ENCODE measurements around the gene GPR158.

Gene GPR158

GRCh38 chr10:25552283-25552919, 377.6 kb downstream of the GPR158 start:
- Histone ChIP-seq H3K4me3 (ENCODE audit: low read depth in 1 of 2, low read length in 2 of 2) (no peak overlapping the region), H3K9ac (ENCODE audit: low read depth in 1 of 2, low read length in 2 of 2) (no peak overlapping the region), H3K4me1 (ENCODE audit: control insufficient read depth in 1 of 2, insufficient read depth in 2 of 2, low read length in 2 of 2) (no peaks in the 10 kb centered on the region), H3K36me3 (ENCODE audit: control insufficient read depth in 1 of 2, insufficient read depth in 2 of 2, low read length in 2 of 2) (no peaks in the 10 kb centered on the region), H3K27ac (ENCODE audit: low read depth, low read length) (no peak overlapping the region), H3K27me3 (ENCODE audit: control insufficient read depth in 1 of 2, insufficient read depth in 2 of 2, low read length in 2 of 2) (no peaks in the 10 kb centered on the region), H3K9me3 (ENCODE audit: control insufficient read depth in 1 of 2, low read length in 2 of 2) (no peaks in the 10 kb centered on the region)

- Histone ChIP-seq H3K27me3 (ENCODE audit: control insufficient read depth in 1 of 2, insufficient read depth in 2 of 2, low read length in 2 of 2) (no peaks in the 10 kb centered on the region), H3K36me3 (ENCODE audit: control insufficient read depth in 1 of 2, insufficient read depth in 2 of 2, low read length in 2 of 2) (no peaks in the 10 kb centered on the region)
Measured at GRCh38 chr10:25555865-25556264, 381.1 kb downstream of the GPR158 start.

DNA sequence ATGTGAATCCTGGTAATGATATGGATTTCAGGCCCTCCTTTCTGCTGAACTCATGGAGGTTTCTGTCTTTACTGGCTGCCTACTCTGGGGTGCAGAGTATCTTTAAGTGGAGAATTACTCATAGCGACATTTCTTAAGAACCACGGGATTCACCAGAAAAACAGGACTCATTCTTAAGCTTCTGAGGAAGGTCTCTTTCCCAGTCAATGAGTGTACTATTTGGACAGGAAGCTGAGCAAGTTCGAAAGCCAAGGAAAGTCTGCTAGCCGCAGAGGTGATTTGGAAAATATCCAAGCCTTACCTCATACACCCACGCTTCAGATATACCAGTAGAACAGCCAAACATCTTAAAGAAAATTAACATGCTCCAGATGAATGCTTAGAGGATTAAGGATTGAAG, 381.7 kb downstream of the GPR158 start:
- Histone ChIP-seq H3K9me3 (ENCODE audit: control insufficient read depth in 1 of 2, low read length in 2 of 2) (no peaks in the 10 kb centered on the region), H3K4me1 (ENCODE audit: control insufficient read depth in 1 of 2, insufficient read depth in 2 of 2, low read length in 2 of 2) (no peaks in the 10 kb centered on the region), H3K9ac (ENCODE audit: low read depth in 1 of 2, low read length in 2 of 2) (no peak overlapping the region), H3K4me3 (ENCODE audit: low read depth in 1 of 2, low read length in 2 of 2) (no peak overlapping the region), H3K36me3 (ENCODE audit: control insufficient read depth in 1 of 2, insufficient read depth in 2 of 2, low read length in 2 of 2) (no peaks in the 10 kb centered on the region), H3K27me3 (ENCODE audit: control insufficient read depth in 1 of 2, insufficient read depth in 2 of 2, low read length in 2 of 2) (no peaks in the 10 kb centered on the region), H3K27ac (ENCODE audit: low read depth, low read length) (no peak overlapping the region)

More at GRCh38 chr10:25555865-25556264, 381.1 kb downstream of the GPR158 start:
- H3K9ac ChIP-seq (ENCODE audit: low read depth in 1 of 2, low read length in 2 of 2) = no peak overlapping the region
- H3K27ac ChIP-seq (ENCODE audit: low read depth, low read length) = no peak overlapping the region
- H3K4me1 ChIP-seq (ENCODE audit: control insufficient read depth in 1 of 2, insufficient read depth in 2 of 2, low read length in 2 of 2) = no peaks in the 10 kb centered on the region
- H3K4me3 ChIP-seq (ENCODE audit: low read depth in 1 of 2, low read length in 2 of 2) = no peak overlapping the region
- H3K9me3 ChIP-seq (ENCODE audit: control insufficient read depth in 1 of 2, low read length in 2 of 2) = no peaks in the 10 kb centered on the region

- Histone ChIP-seq H3K9me3 (ENCODE audit: control insufficient read depth in 1 of 2, low read length in 2 of 2) (no peaks in the 10 kb centered on the region), H3K27ac (ENCODE audit: low read depth, low read length) (no peak overlapping the region), H3K4me1 (ENCODE audit: control insufficient read depth in 1 of 2, insufficient read depth in 2 of 2, low read length in 2 of 2) (no peaks in the 10 kb centered on the region), H3K4me3 (ENCODE audit: low read depth in 1 of 2, low read length in 2 of 2) (no peak overlapping the region), H3K9ac (ENCODE audit: low read depth in 1 of 2, low read length in 2 of 2) (no peak overlapping the region), H3K27me3 (ENCODE audit: control insufficient read depth in 1 of 2, insufficient read depth in 2 of 2, low read length in 2 of 2) (no peaks in the 10 kb centered on the region), H3K36me3 (ENCODE audit: control insufficient read depth in 1 of 2, insufficient read depth in 2 of 2, low read length in 2 of 2) (no peaks in the 10 kb centered on the region)
Measured at GRCh38 chr10:25557136-25557535, 382.3 kb downstream of the GPR158 start.

- Histone ChIP-seq H3K27ac (ENCODE audit: low read depth, low read length) (no peak overlapping the region), H3K9ac (ENCODE audit: low read depth in 1 of 2, low read length in 2 of 2) (no peak overlapping the region), H3K4me1 (ENCODE audit: control insufficient read depth in 1 of 2, insufficient read depth in 2 of 2, low read length in 2 of 2) (no peaks in the 10 kb centered on the region), H3K9me3 (ENCODE audit: control insufficient read depth in 1 of 2, low read length in 2 of 2) (no peaks in the 10 kb centered on the region), H3K27me3 (ENCODE audit: control insufficient read depth in 1 of 2, insufficient read depth in 2 of 2, low read length in 2 of 2) (no peaks in the 10 kb centered on the region), H3K4me3 (ENCODE audit: low read depth in 1 of 2, low read length in 2 of 2) (no peak overlapping the region), H3K36me3 (ENCODE audit: control insufficient read depth in 1 of 2, insufficient read depth in 2 of 2, low read length in 2 of 2) (no peaks in the 10 kb centered on the region)
Measured at GRCh38 chr10:25561758-25562157, 387.0 kb downstream of the GPR158 start.

GRCh38 chr10:25562547-25562946, 387.7 kb downstream of the GPR158 start:
- Histone ChIP-seq H3K4me1 (ENCODE audit: control insufficient read depth in 1 of 2, insufficient read depth in 2 of 2, low read length in 2 of 2) (no peaks in the 10 kb centered on the region), H3K4me3 (ENCODE audit: low read depth in 1 of 2, low read length in 2 of 2) (no peak overlapping the region), H3K9ac (ENCODE audit: low read depth in 1 of 2, low read length in 2 of 2) (no peak overlapping the region), H3K36me3 (ENCODE audit: control insufficient read depth in 1 of 2, insufficient read depth in 2 of 2, low read length in 2 of 2) (no peaks in the 10 kb centered on the region), H3K27me3 (ENCODE audit: control insufficient read depth in 1 of 2, insufficient read depth in 2 of 2, low read length in 2 of 2) (no peaks in the 10 kb centered on the region), H3K9me3 (ENCODE audit: control insufficient read depth in 1 of 2, low read length in 2 of 2) (no peaks in the 10 kb centered on the region), H3K27ac (ENCODE audit: low read depth, low read length) (no peak overlapping the region)

- Histone ChIP-seq H3K9ac (ENCODE audit: low read depth in 1 of 2, low read length in 2 of 2) (no peak overlapping the region), H3K4me3 (ENCODE audit: low read depth in 1 of 2, low read length in 2 of 2) (no peak overlapping the region), H3K36me3 (ENCODE audit: control insufficient read depth in 1 of 2, insufficient read depth in 2 of 2, low read length in 2 of 2) (no peaks in the 10 kb centered on the region), H3K4me1 (ENCODE audit: control insufficient read depth in 1 of 2, insufficient read depth in 2 of 2, low read length in 2 of 2) (no peaks in the 10 kb centered on the region), H3K9me3 (ENCODE audit: control insufficient read depth in 1 of 2, low read length in 2 of 2) (no peaks in the 10 kb centered on the region), H3K27ac (ENCODE audit: low read depth, low read length) (no peak overlapping the region), H3K27me3 (ENCODE audit: control insufficient read depth in 1 of 2, insufficient read depth in 2 of 2, low read length in 2 of 2) (no peaks in the 10 kb centered on the region)
Measured at GRCh38 chr10:25564351-25564750, 389.6 kb downstream of the GPR158 start.

GRCh38 chr10:25565570-25565969, 390.8 kb downstream of the GPR158 start:
- H3K4me1 ChIP-seq (ENCODE audit: control insufficient read depth in 1 of 2, insufficient read depth in 2 of 2, low read length in 2 of 2) = no peaks in the 10 kb centered on the region
- H3K9ac ChIP-seq (ENCODE audit: low read depth in 1 of 2, low read length in 2 of 2) = no peak overlapping the region
- no peaks in the 10 kb centered on the region for H3K27me3 ChIP-seq (ENCODE audit: control insufficient read depth in 1 of 2, insufficient read depth in 2 of 2, low read length in 2 of 2)
- H3K4me3 ChIP-seq (ENCODE audit: low read depth in 1 of 2, low read length in 2 of 2) = no peak overlapping the region
- no peaks in the 10 kb centered on the region for H3K36me3 ChIP-seq (ENCODE audit: control insufficient read depth in 1 of 2, insufficient read depth in 2 of 2, low read length in 2 of 2)
- no peaks in the 10 kb centered on the region for H3K9me3 ChIP-seq (ENCODE audit: control insufficient read depth in 1 of 2, low read length in 2 of 2)
- H3K27ac ChIP-seq (ENCODE audit: low read depth, low read length) = no peak overlapping the region

DNA sequence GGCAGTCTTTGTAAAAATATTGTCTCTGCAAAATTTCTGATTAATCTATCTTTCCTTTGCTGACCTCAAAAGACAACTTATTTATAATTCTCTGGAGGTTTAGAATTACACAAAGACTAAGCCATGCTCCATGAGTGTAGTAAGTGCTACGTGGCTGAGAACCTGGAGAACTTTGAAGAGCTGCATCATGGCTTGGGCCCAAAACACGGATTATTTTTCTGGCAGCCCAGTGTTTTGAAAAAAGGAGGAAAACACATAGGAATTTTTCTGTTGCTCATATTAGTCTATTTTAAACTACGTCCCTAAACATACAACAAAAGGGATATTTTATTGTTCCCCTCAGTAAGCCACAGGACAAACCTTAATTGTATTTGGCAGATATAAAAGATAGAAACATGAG, 398.5 kb downstream of the GPR158 start:
- Histone ChIP-seq H3K27me3 (ENCODE audit: control insufficient read depth in 1 of 2, insufficient read depth in 2 of 2, low read length in 2 of 2) (no peaks in the 10 kb centered on the region), H3K4me1 (ENCODE audit: control insufficient read depth in 1 of 2, insufficient read depth in 2 of 2, low read length in 2 of 2) (no peaks in the 10 kb centered on the region), H3K4me3 (ENCODE audit: low read depth in 1 of 2, low read length in 2 of 2) (no peak overlapping the region), H3K9me3 (ENCODE audit: control insufficient read depth in 1 of 2, low read length in 2 of 2) (no peaks in the 10 kb centered on the region), H3K27ac (ENCODE audit: low read depth, low read length) (no peak overlapping the region), H3K9ac (ENCODE audit: low read depth in 1 of 2, low read length in 2 of 2) (no peak overlapping the region), H3K36me3 (ENCODE audit: control insufficient read depth in 1 of 2, insufficient read depth in 2 of 2, low read length in 2 of 2) (no peaks in the 10 kb centered on the region)

GRCh38 chr10:25575343-25575742, 400.5 kb downstream of the GPR158 start:
- Histone ChIP-seq H3K9ac (ENCODE audit: low read depth in 1 of 2, low read length in 2 of 2) (no peak overlapping the region), H3K4me1 (ENCODE audit: control insufficient read depth in 1 of 2, insufficient read depth in 2 of 2, low read length in 2 of 2) (no peaks in the 10 kb centered on the region), H3K4me3 (ENCODE audit: low read depth in 1 of 2, low read length in 2 of 2) (no peak overlapping the region), H3K36me3 (ENCODE audit: control insufficient read depth in 1 of 2, insufficient read depth in 2 of 2, low read length in 2 of 2) (no peaks in the 10 kb centered on the region), H3K27me3 (ENCODE audit: control insufficient read depth in 1 of 2, insufficient read depth in 2 of 2, low read length in 2 of 2) (no peaks in the 10 kb centered on the region), H3K27ac (ENCODE audit: low read depth, low read length) (no peak overlapping the region), H3K9me3 (ENCODE audit: control insufficient read depth in 1 of 2, low read length in 2 of 2) (no peaks in the 10 kb centered on the region)

DNA sequence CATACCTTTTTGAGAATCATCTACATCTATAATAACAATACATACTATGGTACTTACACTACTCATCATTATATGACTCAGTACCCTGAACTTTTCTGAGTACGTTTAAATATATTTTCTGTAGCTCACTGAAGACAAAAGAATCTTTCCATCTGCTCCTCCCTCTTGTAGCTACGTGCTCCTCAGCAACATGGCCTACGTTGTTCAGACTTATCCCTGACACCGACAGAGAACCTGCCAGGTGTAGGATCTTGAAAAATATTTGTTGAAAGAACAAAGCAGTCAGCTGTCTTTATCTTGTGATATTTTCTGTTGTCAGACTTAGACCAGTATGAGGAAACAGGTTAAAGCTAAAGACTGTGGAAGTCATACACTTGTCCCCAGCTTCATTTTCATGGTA, 403.3 kb downstream of the GPR158 start:
- Histone ChIP-seq H3K36me3 (ENCODE audit: control insufficient read depth in 1 of 2, insufficient read depth in 2 of 2, low read length in 2 of 2) (no peaks in the 10 kb centered on the region), H3K9me3 (ENCODE audit: control insufficient read depth in 1 of 2, low read length in 2 of 2) (no peaks in the 10 kb centered on the region), H3K4me1 (ENCODE audit: control insufficient read depth in 1 of 2, insufficient read depth in 2 of 2, low read length in 2 of 2) (no peaks in the 10 kb centered on the region), H3K4me3 (ENCODE audit: low read depth in 1 of 2, low read length in 2 of 2) (no peak overlapping the region), H3K9ac (ENCODE audit: low read depth in 1 of 2, low read length in 2 of 2) (no peak overlapping the region), H3K27ac (ENCODE audit: low read depth, low read length) (no peak overlapping the region), H3K27me3 (ENCODE audit: control insufficient read depth in 1 of 2, insufficient read depth in 2 of 2, low read length in 2 of 2) (no peaks in the 10 kb centered on the region)
